Natural killer cell treated with Interleukin-12 subunit alpha and Interleukin-12 subunit beta and Interleukin-15 and Interleukin-18, amount 100 ng/mL, for 72 hours (primary cell): ENCODE measurements around the gene NCKAP5L. TPM values are rescaled to one million over a fixed set of nuclear protein-coding genes. Genes with fewer than 3 reads are reported as not detected.
"Not testable (repeated sequence)": the region's sequence is repeated elsewhere in the genome, so short reads cannot be mapped to it uniquely, and the experiment has no call there.

Source experiments
- ATAC-seq, 2 donors: fragments of 150-1000 bp; cut with Tn5 transposase in 1 of 2; sonication (Bioruptor Pico), chemical (Tn5 transposase) in 1 of 2; 2 replicates each; pipeline ENCODE4 v1.10.0; 2021
- DNase-seq: peaks from one replicate; pipeline ENCODE4 v3.0.0; 2022; ENCODE audit warnings: low spot score
- H3K27ac Mint-ChIP-seq, 2 donors: 1 replicate in 1 of 2; 2 replicates in 1 of 2; pipeline ENCODE4 v1.8.0; 2022; ENCODE audit warnings: mixed read lengths in 2 of 2, mild to moderate bottlenecking in 1 of 2, moderate library complexity in 1 of 2
- H3K27me3 Mint-ChIP-seq, 2 donors: 1 replicate in 1 of 2; 2 replicates in 1 of 2; pipeline ENCODE4 v1.8.0; 2022; ENCODE audit warnings: mixed read lengths in 2 of 2
- H3K36me3 Mint-ChIP-seq: one replicate; pipeline ENCODE4 v1.8.0; 2022; ENCODE audit warnings: mixed read lengths
- H3K4me1 Mint-ChIP-seq, 2 donors: 1 replicate in 1 of 2; 2 replicates in 1 of 2; pipeline ENCODE4 v1.8.0; 2022; ENCODE audit warnings: low read depth in 2 of 2, mixed read lengths in 2 of 2, mild to moderate bottlenecking in 1 of 2
- H3K4me3 Mint-ChIP-seq: one replicate; pipeline ENCODE4 v1.8.0; 2022; ENCODE audit warnings: mixed read lengths
- H3K9me3 Mint-ChIP-seq: 2 replicates; pipeline ENCODE4 v1.8.0; 2022; ENCODE audit warnings: mixed read lengths
- total RNA-seq, 2 donors: library from RNA; stranded (reverse); gene quantifications; one replicate each; pipeline ENCODE4 v1.2.3, GENCODE V29; 2022

The NCKAP5L gene
- total RNA-seq, 2 donors from 2014 or later = 1.9 to 4.4 TPM

DNA sequence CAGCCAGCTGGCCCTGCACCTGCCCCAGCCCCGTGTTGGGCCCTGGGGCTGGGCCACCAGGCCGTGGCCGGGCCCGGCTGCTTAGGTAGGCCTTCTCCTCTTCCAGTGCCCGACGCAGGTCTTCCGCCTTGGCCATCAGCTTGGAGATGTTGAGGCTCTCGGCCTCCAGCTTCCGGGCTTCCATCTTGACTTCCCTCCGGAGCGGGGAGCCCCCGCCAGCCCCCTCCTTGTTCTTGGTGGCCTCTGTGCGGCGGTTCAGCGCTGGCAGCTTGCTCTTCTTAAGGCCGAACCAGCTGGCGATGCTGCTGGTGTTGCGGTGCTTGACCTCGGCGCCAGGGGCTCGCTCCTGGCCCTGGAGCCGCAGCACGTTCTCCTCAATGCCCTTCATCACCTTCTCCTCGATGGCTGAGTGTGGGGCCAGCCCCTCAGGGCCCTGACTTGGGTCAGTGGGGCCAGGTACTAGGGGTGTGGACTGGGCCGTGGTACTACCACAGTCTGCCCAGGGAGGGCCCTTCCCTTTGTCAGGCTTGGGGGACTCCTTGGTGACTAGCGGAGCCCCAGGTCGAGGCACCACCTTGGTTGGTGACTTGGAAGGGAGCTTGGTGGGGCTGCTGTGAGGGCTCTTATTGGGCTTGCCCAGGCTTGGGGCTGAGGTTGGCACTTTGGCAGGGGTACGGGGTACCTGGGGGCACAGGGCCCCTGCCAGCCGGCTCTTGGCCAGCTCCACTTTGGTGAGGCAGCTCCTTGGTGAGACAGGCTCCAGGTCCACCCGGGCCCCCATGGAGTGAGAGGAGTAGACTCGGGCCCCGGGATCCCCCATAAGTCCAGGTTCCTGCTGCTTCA, 33.2 kb downstream of the NCKAP5L start:
- Mint-ChIP-seq H3K4me1 (no peaks in the 10 kb centered on the region), H3K27ac (no peak overlapping the region), H3K9me3 (no peaks in the 10 kb centered on the region), H3K36me3 (no peaks in the 10 kb centered on the region), H3K4me3 (no peak overlapping the region), H3K27me3 (no peaks in the 10 kb centered on the region)
- ATAC-seq (peak in 1 of 2 donors; percentile 1), DNase-seq (no peak)

DNA sequence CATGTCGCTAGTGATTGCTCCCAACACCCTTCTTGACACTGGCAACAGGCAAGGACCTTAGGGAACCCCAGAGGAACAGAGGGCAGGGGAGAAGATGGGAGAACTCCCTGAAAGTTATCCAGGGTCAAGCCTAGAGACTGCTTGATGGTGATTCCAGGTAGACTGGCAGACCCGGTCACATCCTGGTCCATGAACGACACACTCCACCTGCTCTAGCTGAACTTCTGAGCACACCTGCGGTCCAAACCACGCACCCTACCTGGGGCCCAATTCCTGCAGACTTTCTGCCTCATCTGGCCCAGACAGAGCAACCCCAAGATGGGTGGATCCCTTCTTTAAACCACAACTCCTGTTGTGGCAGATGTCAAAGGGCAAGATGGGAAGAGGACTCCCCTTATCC, 34.2 kb downstream of the NCKAP5L start:
- Mint-ChIP-seq H3K4me3 (no peak overlapping the region), H3K4me1 (no peaks in the 10 kb centered on the region), H3K27me3 (no peaks in the 10 kb centered on the region), H3K9me3 (no peaks in the 10 kb centered on the region), H3K36me3 (no peaks in the 10 kb centered on the region), H3K27ac (no peak overlapping the region)
- DNase-seq = no peak
- no peak for ATAC-seq

DNA sequence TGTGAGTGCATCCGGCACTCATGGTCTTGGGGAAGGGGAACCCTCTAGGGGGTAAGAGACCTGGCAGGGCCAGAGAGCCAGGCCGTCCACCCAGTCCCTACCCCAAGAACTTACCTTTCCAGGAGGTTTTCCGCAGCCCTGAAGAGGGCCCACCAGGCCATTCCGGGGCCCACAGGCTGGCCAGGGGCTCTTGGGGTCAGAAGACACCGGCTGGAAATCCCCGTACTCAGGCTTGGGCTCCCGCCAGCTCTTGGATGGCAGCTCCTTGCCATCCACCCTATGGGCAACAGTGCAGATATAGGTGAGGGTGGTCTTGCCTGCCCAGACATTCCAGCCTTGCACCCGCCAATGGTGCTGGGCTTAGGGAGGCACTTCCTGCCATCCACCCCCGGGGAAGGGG, 34.6 kb downstream of the NCKAP5L start:
- peak; percentile 48 for DNase-seq
- no peak overlapping the region for H3K4me3 Mint-ChIP-seq
- H3K4me1 Mint-ChIP-seq = no peaks in the 10 kb centered on the region
- ATAC-seq = no peak
- H3K27ac Mint-ChIP-seq = no peak overlapping the region
- H3K9me3 Mint-ChIP-seq = no peaks in the 10 kb centered on the region
- no peaks in the 10 kb centered on the region for H3K27me3 Mint-ChIP-seq
- H3K36me3 Mint-ChIP-seq = no peaks in the 10 kb centered on the region

DNA sequence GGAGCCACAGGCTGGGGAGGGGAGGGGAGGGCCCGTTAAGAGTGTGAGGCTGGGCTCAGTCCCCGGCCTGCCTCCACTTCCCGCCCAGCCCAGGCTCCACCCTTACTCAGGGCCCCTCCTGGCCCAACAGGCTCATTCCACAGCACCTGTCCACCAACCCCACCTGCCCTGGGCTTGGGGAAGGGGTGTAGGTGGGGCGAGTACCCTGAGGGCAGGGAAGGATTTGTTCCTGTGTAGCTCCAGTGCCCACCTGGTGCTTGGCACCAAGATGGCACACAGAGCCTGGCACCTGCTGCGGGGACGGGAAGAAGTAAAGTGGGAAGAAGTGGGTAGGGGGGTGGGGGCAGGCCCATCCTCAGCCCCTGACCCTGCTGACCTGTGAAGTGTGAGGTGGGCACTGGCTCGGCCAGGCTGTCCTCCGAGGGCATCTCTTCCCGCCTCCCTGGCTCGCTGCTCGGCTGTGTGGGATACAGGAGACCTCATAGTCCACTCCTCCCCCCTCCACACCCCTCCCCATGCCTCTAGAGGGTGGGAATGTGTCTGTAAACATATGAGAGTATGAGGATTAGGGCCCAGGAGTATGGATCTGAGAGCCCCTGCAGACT, 35.1 kb downstream of the NCKAP5L start:
- H3K27me3 Mint-ChIP-seq = no peaks in the 10 kb centered on the region
- ATAC-seq = no peak
- H3K36me3 Mint-ChIP-seq = no peaks in the 10 kb centered on the region
- H3K4me1 Mint-ChIP-seq = no peaks in the 10 kb centered on the region
- H3K9me3 Mint-ChIP-seq = no peaks in the 10 kb centered on the region
- H3K4me3 Mint-ChIP-seq = no peak overlapping the region
- no peak overlapping the region for H3K27ac Mint-ChIP-seq
- peak; percentile 45 for DNase-seq

DNA sequence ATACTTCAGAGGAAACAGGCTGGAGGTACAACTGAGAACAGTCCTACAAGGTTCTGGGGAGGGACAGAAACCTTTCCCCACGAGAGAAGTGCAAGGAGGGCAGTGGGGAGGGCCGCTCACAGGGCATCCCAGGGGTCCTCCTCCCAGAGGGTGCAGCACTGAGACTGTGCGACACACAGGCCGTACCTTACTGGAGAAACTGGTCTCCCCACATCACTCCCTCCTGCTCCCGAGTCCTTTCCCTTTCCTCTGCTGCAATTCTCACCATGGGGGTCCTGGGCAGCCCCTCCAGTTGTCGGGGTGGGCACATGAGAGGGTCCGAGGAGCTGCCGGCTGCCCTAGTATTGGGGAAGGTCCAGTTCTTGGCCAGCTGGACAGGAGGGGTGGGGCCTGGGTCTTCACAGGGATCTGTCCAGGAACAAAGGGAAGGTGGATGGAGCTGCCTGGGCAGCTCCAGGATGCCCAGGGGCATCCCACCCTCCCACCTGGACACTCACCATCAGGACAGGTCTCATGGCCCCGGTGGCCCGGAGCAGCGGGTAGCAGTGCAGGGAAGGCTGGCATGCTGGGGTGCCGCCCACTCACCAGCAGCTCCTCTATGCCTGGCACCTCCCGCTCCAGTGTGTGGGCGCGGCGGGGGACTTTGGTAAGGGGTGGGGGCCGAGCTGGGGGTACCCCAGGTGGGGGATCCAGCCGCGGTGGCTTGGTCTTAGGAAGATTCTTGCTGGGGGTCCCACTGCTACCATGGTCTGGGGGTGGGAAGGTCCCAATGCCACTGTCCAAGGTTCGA, 35.8 kb downstream of the NCKAP5L start:
- DNase-seq = peak; percentile 2
- H3K27ac Mint-ChIP-seq = no peak overlapping the region
- H3K4me3 Mint-ChIP-seq = no peak overlapping the region
- peaks cover 3% of the 10 kb centered on the region for H3K9me3 Mint-ChIP-seq
- H3K27me3 Mint-ChIP-seq = no peaks in the 10 kb centered on the region
- no peak for ATAC-seq
- no peaks in the 10 kb centered on the region for H3K36me3 Mint-ChIP-seq
- no peaks in the 10 kb centered on the region for H3K4me1 Mint-ChIP-seq

DNA sequence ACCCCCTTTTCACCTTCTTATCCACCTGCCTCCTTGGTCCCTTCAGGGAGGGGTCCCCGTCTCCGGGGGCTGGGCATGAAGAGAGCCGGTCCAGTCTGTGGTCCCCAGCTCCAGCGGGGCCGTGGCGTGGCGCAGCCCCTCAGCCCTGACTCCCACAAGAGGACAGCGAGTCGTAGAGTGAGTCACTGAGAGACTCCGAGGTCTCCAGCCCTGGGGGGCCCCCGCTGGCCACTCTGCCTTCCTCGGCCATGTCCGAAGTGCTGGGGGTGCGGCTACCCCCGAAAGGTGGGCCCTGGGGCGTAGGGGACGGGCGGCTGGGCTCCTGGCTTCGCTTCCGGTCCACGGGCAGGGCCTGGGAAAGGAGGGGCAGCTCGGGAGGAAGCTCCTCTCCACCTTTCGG, 36.5 kb downstream of the NCKAP5L start:
- no peaks in the 10 kb centered on the region for H3K36me3 Mint-ChIP-seq
- no peak overlapping the region for H3K4me3 Mint-ChIP-seq
- no peaks in the 10 kb centered on the region for H3K4me1 Mint-ChIP-seq

DNA sequence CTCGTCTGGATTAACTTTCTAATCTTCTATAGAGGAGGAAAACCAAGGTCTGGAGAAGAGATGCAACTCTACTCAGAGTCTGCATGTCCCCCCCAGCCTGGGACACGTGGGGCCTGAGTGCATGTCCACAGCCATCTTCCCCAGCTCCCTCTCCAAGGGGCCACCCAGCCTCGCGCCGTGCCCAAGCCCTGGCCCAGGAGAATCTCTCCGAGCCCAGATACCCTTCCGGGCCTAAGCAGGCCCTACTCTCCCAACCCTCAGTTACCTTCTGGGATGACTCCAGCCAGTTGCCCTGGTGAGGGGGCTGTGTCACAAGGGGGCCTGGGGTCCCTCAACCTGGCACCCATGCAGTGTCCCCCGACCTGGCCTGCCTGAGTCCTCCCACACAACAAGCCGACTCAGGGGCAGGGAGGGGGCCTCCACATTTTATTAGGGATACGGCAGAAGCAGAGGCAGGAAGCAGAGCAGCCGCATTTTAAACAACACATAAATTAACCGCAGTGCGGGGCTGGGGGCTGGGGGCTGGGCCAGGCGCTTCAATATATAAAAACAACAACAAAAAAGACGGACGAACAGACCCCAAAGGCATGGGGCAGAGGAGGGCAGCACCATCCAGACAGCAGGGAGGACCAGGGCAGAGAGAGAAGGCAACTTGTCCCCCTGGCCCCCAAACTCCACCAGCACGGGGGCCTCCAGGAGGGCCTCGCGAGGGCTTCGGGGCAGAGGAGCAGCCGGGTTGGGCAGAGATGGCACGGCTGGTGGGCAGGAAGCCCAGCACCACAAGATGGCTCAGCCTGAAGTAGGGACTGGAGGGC, 37.3 kb downstream of the NCKAP5L start:
- H3K27me3 Mint-ChIP-seq = no peaks in the 10 kb centered on the region

More for the DNA sequence above, 36.5 kb downstream of the NCKAP5L start:
- DNase-seq (no peak), ATAC-seq (no peak)
- Mint-ChIP-seq H3K27ac (no peak overlapping the region), H3K27me3 (no peaks in the 10 kb centered on the region), H3K9me3 (peaks cover 4% of the 10 kb centered on the region)

DNA sequence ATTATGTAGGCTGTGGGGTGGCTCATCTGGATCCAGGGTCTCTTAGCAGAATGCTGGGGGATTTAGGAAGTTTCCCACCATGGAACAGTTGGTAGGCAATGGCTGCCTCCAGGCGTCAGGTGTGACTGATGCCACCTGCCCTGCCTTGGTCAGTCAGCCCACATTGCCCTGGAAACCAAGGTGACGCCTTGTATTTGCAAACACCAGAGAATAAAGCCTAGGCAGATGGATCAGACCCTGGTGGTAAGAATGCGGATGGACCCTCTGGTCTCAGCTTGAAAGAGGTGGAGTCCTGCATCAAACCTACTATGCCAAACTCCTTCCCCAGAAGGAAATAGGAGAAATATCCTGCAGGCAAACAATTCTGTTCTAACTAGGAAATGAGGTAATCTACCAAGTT, 38.2 kb downstream of the NCKAP5L start:
- no peaks in the 10 kb centered on the region for H3K4me1 Mint-ChIP-seq
- ATAC-seq (no peak), DNase-seq (no peak)
- no peak overlapping the region for H3K27ac Mint-ChIP-seq
- peaks cover 4% of the 10 kb centered on the region for H3K9me3 Mint-ChIP-seq
- peaks cover 0 to 5% of the 10 kb centered on the region in 2 donors for H3K27me3 Mint-ChIP-seq
- no peaks in the 10 kb centered on the region for H3K36me3 Mint-ChIP-seq
- no peak overlapping the region for H3K4me3 Mint-ChIP-seq

More for the DNA sequence above, 37.3 kb downstream of the NCKAP5L start:
- H3K27ac Mint-ChIP-seq = no peak overlapping the region
- no peaks in the 10 kb centered on the region for H3K4me1 Mint-ChIP-seq
- DNase-seq = no peak
- ATAC-seq = no peak
- H3K9me3 Mint-ChIP-seq = peaks cover 4% of the 10 kb centered on the region
- H3K4me3 Mint-ChIP-seq = no peak overlapping the region
- H3K36me3 Mint-ChIP-seq = no peaks in the 10 kb centered on the region

DNA sequence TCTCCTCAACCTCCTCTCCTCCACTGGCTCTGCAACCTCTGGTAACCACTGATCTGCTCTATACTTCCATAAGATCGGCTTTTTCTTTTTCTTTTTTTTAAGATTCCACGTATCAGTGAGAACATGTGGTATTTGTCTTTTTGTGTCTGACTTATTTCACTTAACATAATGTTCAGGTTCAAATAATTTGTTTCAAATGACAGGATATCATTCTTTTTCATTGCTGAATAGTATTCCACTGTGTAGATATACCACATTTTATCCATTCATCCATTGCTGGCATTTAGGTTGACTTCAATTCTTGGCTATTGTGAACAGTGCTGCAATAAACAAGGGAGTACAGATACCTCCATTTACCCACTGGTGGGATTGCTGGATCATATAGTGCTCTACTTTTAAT, 40.5 kb downstream of the NCKAP5L start:
- Mint-ChIP-seq H3K4me1 (no peaks in the 10 kb centered on the region), H3K9me3 (peaks cover 4% of the 10 kb centered on the region), H3K27me3 (peaks cover 12 to 21% of the 10 kb centered on the region in 2 donors), H3K27ac (no peak overlapping the region), H3K36me3 (no peaks in the 10 kb centered on the region), H3K4me3 (no peak overlapping the region)
- no peak for ATAC-seq
- DNase-seq = no peak

DNA sequence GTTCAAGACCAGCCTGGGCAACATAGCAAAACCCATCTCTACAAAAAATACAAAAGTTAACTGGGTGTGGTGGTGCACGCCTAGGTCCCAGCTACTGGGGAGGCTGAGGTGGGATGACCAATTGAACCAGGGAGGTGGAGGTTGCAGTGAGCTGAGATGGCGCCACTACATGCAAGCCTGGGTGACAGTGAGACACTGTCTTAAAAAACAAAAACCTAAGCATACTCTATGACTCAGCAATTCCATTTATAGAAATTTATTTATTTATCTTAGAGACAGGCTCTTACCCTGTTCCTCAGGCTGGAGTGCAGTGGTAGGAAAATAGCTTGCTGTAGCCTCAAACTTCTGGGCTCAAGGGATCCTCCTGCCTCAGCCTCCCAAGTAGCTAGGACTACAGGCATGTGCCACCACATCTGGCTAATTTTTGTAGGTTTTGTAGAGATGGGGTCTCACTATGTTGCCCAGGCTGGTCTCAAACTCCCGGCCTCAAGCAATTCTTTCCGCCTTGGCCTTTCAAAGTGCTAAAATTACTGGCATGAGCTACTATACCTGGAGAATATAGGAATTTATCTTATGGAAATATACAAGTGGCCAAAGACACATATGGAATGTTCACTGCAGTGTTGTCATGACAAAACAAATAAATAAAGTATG, 43.3 kb downstream of the NCKAP5L start:
- Mint-ChIP-seq H3K4me3 (no peak overlapping the region), H3K27me3 (peaks cover 24 to 36% of the 10 kb centered on the region in 2 donors), H3K36me3 (no peaks in the 10 kb centered on the region), H3K27ac (no peak overlapping the region), H3K9me3 (peaks cover 4% of the 10 kb centered on the region), H3K4me1 (no peaks in the 10 kb centered on the region)
- ATAC-seq (no peak), DNase-seq (no peak)

DNA sequence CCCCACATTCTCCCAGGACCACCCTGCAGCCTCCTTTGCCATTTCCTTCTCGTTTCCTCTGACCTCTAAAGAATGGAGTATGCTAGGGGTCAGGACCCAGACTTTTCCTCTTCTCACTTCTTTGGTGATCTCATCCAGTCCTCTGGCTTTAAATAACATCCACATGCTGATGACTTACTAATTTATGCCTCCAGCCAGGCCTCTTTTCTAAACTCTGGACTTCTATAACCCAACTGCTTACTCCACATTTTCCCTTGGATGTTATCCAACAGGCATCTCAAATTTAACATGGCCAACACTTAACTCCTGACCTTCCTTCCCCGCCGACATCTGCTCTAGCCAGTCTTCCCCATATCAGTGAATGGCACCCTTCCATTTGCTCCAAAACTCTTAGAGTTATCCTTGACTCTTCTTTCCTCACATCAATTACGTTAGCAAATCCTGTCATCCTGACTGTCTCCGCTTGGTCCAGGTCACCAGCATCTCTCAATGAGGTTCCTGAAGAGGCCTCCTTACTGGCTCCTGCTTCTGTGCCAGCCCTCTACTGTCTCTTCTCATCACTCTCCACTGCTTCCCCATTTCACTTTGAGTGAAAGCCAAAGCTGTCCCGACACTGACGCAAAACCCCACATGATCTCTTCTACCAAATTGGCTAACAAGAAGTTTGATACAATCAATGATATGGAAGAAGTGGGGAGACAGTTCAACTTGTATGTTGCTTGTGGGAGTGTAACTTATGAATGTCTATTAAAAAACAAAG, 44.1 kb downstream of the NCKAP5L start:
- H3K27ac Mint-ChIP-seq = no peak overlapping the region
- DNase-seq (no peak), ATAC-seq (no peak)
- H3K27me3 Mint-ChIP-seq = peaks cover 26 to 43% of the 10 kb centered on the region in 2 donors
- H3K4me3 Mint-ChIP-seq = no peak overlapping the region
- no peaks in the 10 kb centered on the region for H3K4me1 Mint-ChIP-seq
- peaks cover 4% of the 10 kb centered on the region for H3K9me3 Mint-ChIP-seq
- no peaks in the 10 kb centered on the region for H3K36me3 Mint-ChIP-seq

DNA sequence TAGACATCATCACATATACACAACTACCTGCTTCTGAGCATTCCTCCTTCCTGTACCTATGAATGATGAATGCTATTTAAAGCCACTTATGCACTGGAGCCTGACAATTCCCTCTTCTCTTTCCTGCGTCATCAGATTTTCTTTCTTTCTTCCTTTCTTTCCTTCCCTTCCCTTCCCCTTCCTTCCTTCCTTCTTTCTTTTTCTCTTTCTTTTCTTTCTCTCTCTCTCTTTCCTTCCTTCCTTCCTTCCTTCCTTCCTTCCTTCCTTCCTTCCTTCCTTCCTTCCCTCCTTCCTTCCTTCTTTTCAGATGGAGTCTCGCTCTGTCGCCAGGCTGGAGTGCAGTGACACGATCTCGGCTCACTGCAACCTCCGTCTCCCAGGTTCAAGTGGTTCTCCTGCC, 47.3 kb downstream of the NCKAP5L start:
- peaks cover 15% of the 10 kb centered on the region in 2 donors for H3K4me1 Mint-ChIP-seq
- H3K9me3 Mint-ChIP-seq, H3K36me3 Mint-ChIP-seq, ATAC-seq, H3K4me3 Mint-ChIP-seq, H3K27ac Mint-ChIP-seq, DNase-seq: not testable (repeated sequence)
- H3K27me3 Mint-ChIP-seq = peaks cover 27 to 45% of the 10 kb centered on the region in 2 donors
